GM20431 (cell line): ENCODE data around the gene PKP1.

Source experiments
- in situ Hi-C: fragments of 300-500 bp; cut with MseI, MboI; formaldehyde crosslinking; loops from one replicate; pipeline ENCODE4 v1.15.0; 2020; ENCODE audit warnings: low sequenced_read_pairs; ENCODE audit not compliant: unreplicated experiment

Gene PKP1

GRCh38 chr1:201259476-201260235 is 23.6 kb upstream of the PKP1 start:
- in situ Hi-C loops, result no loop called here

- in situ Hi-C loops, result no loop called here
Measured at GRCh38 chr1:201260236-201260590, 23.1 kb upstream of the PKP1 start.

DNA sequence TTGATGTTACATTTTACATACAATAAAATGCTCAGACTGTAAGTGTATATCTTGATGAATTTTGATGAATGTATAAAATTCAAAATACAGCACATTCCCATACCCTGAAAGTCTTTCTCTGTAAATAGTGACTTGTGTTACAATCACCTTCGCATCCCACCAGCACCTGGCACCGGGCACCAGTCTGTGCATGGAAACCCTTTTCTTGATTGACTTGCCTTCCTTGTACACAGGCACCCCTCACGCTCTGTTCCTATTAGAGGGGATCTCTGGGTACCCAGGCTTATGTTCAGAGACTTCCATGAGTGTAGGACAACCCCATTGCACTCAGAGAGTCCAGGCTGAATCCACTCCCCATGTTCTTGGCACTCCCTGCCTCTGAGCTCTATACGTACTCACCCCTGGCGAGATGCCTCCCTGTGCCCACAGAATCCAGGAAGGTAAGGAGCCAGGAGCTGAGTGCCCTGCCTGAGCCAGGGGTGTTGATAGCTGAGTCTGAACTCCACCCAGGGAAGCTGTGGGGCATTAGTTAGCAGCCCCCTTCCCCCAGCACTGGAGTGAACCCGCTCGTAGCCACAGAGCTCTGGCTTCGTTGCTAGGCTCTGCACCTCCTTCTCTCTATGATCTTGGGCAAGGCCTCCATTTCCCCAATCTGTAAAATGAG is 22.5 kb upstream of the PKP1 start:
- in situ Hi-C loops, result no loop called here

DNA sequence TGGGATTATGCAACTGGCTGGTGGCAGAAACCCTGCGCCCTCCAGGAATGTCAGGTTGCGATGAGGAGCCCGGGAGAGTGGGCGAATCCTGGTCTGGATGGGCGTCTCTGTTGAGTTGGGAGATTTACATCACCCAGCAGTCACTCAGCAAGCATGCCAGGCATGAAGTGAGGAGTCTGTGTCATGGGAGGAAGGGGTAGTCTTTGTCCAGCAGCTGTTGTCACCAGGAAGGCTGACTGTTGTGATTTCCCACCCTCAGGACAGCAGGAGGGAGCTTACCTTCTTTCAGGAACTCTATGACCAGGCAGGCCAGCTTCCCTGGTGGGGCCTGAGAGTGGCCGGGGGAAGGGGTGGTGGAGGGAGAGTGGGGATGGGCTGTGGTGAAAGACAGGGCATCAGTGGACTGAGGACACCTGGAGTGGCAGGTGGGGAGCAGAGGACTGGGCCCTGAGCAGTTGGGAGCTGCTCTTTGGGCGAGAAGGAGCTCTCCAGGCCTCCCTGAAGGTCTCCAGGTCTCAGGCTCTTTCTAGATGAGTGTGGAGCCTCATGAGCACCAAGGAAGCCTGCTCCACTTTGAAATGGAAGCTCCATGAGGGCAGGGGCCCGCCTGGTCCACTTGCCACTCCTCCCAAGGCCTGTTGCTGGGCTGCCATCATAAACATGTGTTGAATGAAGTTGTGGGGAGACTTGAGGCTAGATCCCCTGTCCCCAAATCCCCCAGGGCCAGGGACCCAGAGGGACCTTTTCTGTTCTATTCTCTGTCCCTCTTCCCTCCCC is 21.3 kb upstream of the PKP1 start:
- in situ Hi-C loops, result no loop called here

GRCh38 chr1:201262963-201263608 is 20.2 kb upstream of the PKP1 start:
- in situ Hi-C loops, result no loop called here

GRCh38 chr1:201264072-201264471 is 19.2 kb upstream of the PKP1 start:
- in situ Hi-C loops, result no loop called here

GRCh38 chr1:201264554-201264953 is 18.8 kb upstream of the PKP1 start:
- in situ Hi-C loops, result no loop called here

- in situ Hi-C loops, result no loop called here
Measured at GRCh38 chr1:201265756-201266155, 17.6 kb upstream of the PKP1 start.

DNA sequence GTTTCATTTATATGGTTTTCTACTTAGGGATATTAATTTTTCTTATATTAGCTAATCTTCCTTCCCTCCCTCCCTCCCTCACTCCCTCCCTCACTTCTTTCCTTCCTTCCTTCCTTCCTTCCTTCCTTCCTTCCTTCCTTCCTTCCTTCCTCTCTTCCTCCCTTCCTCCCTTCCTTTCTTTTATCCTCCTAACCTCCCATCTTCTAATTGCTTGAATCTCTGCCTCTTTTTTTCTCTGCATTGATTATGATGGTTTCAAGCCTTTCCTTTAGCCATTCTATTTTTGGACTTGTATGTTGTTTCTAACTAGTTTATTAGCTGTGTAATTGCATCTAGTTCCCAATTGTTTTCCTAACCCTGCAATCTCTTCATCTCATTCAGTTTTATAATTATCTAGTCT is 17.0 kb upstream of the PKP1 start:
- in situ Hi-C loops, result no loop called here

GRCh38 chr1:201266774-201267173 is 16.5 kb upstream of the PKP1 start:
- in situ Hi-C loops, result no loop called here

DNA sequence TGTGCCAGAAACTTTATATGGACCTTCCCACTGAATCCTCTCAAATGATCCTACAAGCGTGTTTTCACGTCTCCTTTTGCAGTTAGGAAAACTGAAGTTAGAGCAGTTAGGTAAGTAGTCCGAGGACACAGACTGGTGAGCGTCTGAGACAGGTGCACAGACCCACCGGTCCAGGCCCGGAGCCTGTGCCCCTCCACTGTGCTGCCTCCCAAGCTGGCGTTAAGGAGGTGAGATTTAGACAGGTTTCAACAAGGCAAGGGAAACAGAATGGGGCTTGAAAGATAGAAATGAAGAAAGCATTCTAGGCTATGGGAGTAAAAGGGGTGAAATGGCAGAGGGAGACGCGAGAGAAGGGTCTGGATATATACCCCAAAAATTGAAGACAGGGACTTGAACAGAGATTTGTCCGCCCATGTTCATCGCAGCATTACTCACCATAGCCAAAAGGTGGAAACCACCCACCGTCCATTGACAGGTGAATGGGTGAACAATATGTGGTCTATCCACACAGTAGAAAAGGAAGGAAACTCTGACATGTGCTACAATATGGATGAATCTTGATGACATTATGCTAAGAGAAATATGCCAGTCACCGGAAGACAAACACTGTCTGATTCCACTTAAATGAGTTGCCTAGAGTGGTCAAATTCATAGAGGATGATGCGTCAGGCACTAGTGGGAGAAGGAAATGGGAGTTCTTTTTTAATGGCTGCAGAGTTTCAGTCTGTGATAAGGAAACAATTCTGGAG is 15.7 kb upstream of the PKP1 start:
- in situ Hi-C loops, result no loop called here

DNA sequence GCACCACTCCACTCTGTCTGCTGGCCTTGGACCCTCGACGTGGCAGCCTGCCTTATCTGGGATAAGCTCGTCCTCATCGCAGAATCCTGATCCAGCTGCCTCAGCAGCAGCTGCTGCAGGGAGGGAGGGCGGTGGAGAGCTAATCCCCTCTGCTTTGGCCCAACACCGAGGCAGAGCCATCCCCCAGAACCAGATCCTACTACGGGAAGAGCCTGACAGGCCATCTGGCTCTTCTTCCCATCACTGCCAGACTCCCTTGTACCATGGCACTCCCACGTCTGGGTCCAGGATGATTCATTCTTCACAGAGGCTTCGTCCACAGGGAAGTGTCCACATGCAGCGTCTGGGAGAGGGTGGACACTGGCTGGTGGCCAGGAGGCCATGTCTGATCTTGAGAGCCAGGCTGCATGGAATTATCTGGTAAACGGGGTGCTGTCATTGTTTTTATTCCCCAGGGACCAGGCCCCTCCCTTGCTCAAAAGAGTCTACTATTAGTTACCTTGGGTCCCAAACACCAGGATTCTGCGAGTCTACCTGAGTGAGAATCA is 14.6 kb upstream of the PKP1 start:
- in situ Hi-C loops, result no loop called here

GRCh38 chr1:201269281-201269680 is 14.0 kb upstream of the PKP1 start:
- in situ Hi-C loops, result no loop called here

GRCh38 chr1:201269900-201270410 is 13.4 kb upstream of the PKP1 start:
- in situ Hi-C loops, result no loop called here

GRCh38 chr1:201270616-201271390 is 12.5 kb upstream of the PKP1 start:
- in situ Hi-C loops, result no loop called here

DNA sequence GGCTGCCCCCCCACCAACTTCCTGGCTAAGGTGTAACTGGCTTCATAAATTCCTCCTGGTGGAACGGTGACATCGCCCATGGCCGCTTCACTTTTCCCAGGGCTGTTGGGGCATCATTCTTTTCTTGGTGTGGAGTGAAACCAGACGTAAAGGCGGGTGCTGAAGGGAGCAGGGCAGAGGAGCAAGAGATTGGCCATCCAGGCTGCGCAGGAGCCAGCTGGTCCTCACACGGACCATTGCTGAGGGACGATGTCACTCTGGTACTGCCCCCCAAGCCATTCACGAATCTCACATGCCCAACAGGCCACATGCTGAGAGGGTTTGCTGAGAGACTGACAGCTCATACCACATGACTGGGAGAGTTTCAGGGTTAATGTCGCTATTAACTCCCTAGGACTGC is 10.5 kb upstream of the PKP1 start:
- in situ Hi-C loops, result no loop called here

- in situ Hi-C loops, result no loop called here
Measured at GRCh38 chr1:201274616-201275252, 8.6 kb upstream of the PKP1 start.

GRCh38 chr1:201275253-201275666 is 8.0 kb upstream of the PKP1 start:
- in situ Hi-C loops, result no loop called here
